Lower lobe of right lung (tissue), 2 donors: Measurements from ENCODE around the gene PYROXD2. TPM values are rescaled to one million over a fixed set of nuclear protein-coding genes. Genes with fewer than 3 reads are reported as not detected.
A peak's percentile ranks its signal among the peaks of the same experiment; 100 is the strongest.

Experiments
- ATAC-seq, 2 donors: fragments of 200-7000 bp; cut with Tn5 transposase; one replicate each; pipeline ENCODE4 v1.9.1; 2020 to 2022; ENCODE audit warnings: mild to moderate bottlenecking in 2 of 2, moderate library complexity in 2 of 2
- DNase-seq: peaks from one replicate; pipeline ENCODE4 v3.0.0-alpha.2; 2020
- H3K27ac ChIP-seq: fragments of 200-600 bp; one replicate; pipeline ENCODE4 v1.8.0; 2022
- H3K27me3 ChIP-seq: fragments of 200-600 bp; one replicate; pipeline ENCODE4 v1.8.0; 2022; ENCODE audit warnings: low read depth
- H3K36me3 ChIP-seq: fragments of 200-600 bp; one replicate; pipeline ENCODE4 v1.8.0; 2022; ENCODE audit warnings: mild to moderate bottlenecking
- H3K4me1 ChIP-seq: fragments of 200-600 bp; one replicate; pipeline ENCODE4 v1.8.0; 2022
- H3K4me3 ChIP-seq: fragments of 200-600 bp; one replicate; pipeline ENCODE4 v1.8.0; 2022; ENCODE audit warnings: mild to moderate bottlenecking
- H3K9me3 ChIP-seq: fragments of 200-600 bp; one replicate; pipeline ENCODE4 v1.8.0; 2022
- intact Hi-C: fragments of 100-400 bp; cut with DNase I; formaldehyde crosslinking; loops from one replicate; pipeline ENCODE4 v1.11.0; 2022
- long read RNA-seq: library from polyadenylated mRNA; unstranded; transcript quantifications from one replicate; pipeline ENCODE4 v2.0.0, GENCODE V29; 2021
- total RNA-seq: library from RNA; stranded (reverse); fragmentation: NEBNext Ultra II Directional; extraction: Animal tissue kit (Norgen Biotek cat#: 25700); gene quantifications from one replicate; pipeline ENCODE4 v1.2.1, GENCODE V29; 2021
- TF ChIP-seq, protein P1 (sequence below): fragments of 200-600 bp; IDR thresholded peaks from one replicate; pipeline ENCODE4 v1.8.0; 2022; ENCODE audit warnings: antibody characterized with exemption, mild to moderate bottlenecking
- donor health status: DM: no; HTN: yes; CAD: no; lungs with severe emphysema.

PYROXD2 gene
- 17.8 TPM for total RNA-seq
- long read RNA-seq, partial matches to known transcripts: 0 of 19 reads
- long read RNA-seq, other reads (novel, unspliced or antisense): 13 of 19 reads

DNA sequence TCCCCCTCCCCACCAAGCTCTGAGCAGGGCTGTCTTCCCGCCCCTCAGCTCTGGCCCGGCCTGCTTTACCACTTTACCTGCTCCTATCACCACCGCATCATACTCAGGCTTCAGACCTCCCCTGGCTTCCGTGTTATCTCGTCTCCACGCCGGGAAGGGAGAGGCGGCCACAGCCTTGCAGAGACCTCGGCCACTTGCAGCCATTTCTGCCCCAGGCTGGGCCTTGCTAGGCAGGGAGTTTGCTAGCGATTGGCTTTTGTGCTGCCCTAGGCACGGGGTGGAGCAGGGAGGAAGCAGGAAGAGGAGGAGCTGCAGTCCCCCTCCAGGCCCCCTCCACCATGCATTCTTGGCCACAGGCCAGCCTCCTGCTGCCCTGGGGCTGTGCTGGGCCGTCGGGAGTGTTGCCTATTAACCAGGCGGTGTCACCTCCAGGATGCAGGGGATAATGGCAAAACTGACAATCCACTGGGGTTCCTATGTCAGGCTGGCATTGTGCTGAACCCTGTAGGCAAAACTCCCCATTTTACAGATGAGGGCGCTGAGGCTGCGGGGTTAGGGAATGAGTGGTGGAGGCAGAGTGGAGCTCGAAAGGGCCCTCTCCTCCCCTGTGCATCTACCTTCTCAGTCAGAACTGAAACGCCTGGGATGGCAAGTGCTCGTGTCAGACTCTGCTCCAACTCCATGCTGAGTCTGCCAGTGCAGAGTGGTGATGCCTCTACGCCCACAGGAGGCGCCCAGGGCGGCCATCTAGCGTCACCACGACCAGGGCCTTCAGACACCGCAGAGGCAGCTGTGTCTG lies at the start of gene PYROXD2:
PYROXD2 (minus strand) TSS at position 251 of the 799 bp plus-strand sequence; CDS start at position 204, 47 bp downstream.
- no peaks in the 10 kb centered on the region for H3K27me3 ChIP-seq
- TF ChIP-seq, protein P1, sequence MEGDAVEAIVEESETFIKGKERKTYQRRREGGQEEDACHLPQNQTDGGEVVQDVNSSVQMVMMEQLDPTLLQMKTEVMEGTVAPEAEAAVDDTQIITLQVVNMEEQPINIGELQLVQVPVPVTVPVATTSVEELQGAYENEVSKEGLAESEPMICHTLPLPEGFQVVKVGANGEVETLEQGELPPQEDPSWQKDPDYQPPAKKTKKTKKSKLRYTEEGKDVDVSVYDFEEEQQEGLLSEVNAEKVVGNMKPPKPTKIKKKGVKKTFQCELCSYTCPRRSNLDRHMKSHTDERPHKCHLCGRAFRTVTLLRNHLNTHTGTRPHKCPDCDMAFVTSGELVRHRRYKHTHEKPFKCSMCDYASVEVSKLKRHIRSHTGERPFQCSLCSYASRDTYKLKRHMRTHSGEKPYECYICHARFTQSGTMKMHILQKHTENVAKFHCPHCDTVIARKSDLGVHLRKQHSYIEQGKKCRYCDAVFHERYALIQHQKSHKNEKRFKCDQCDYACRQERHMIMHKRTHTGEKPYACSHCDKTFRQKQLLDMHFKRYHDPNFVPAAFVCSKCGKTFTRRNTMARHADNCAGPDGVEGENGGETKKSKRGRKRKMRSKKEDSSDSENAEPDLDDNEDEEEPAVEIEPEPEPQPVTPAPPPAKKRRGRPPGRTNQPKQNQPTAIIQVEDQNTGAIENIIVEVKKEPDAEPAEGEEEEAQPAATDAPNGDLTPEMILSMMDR: no peak
- ATAC-seq: peak; percentile 95 to 97
- DNase-seq: peak; percentile 91
- H3K27ac ChIP-seq: peak within 1 kb of the TSS; percentile 81
- H3K4me3 ChIP-seq: peak within 1 kb of the TSS; percentile 74
- intact Hi-C loops: no loop called here
- peaks cover 45% of the 10 kb centered on the region for H3K36me3 ChIP-seq
- peaks cover 30% of the 10 kb centered on the region for H3K4me1 ChIP-seq
- H3K9me3 ChIP-seq: no peaks in the 10 kb centered on the region

GRCh38 chr10:98463976-98464754 lies 49.2 kb upstream of the PYROXD2 start:
- no peak for DNase-seq

DNA sequence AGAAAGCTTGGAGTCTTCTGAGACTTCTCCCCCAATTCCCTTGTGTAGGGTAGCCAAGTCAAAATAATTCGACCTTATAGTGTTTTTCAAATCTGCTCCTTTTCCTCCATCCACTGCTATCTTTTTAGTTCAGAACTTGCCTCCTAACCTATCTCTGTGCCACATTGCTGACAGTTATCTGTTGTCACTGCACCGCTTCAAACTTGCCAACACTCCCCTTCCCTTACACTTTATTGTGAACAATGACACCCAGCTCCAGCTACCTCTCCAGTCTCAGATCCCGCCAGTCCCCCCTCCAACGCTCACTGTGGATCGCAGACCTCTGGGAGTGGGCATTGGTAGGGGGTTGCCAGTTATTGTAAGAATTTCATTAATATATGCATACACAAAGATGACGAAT lies 48.0 kb upstream of the PYROXD2 start:
- H3K36me3 ChIP-seq: no peaks in the 10 kb centered on the region
- ATAC-seq: no peak
- H3K27me3 ChIP-seq: no peaks in the 10 kb centered on the region
- intact Hi-C loops: loop anchor here (10.0 kb wide), 1 partner anchor 782 kb away; no protein-coding TSS in a partner anchor
- H3K4me3 ChIP-seq: no peak overlapping the region
- no peak for DNase-seq
- no peaks in the 10 kb centered on the region for H3K9me3 ChIP-seq
- TF ChIP-seq, protein P1: no peak
- H3K4me1 ChIP-seq: peaks cover 5% of the 10 kb centered on the region
- H3K27ac ChIP-seq: no peak overlapping the region

More at GRCh38 chr10:98463976-98464754, 49.2 kb upstream of the PYROXD2 start:
- H3K4me3 ChIP-seq: no peak overlapping the region
- H3K9me3 ChIP-seq: no peaks in the 10 kb centered on the region
- TF ChIP-seq, protein P1: no peak
- intact Hi-C loops: loop anchor here (10.0 kb wide), 1 partner anchor 781 kb away; no protein-coding TSS in a partner anchor
- no peak overlapping the region for H3K27ac ChIP-seq
- H3K36me3 ChIP-seq: no peaks in the 10 kb centered on the region
- no peak for ATAC-seq
- no peaks in the 10 kb centered on the region for H3K27me3 ChIP-seq
- H3K4me1 ChIP-seq: peaks cover 5% of the 10 kb centered on the region

DNA sequence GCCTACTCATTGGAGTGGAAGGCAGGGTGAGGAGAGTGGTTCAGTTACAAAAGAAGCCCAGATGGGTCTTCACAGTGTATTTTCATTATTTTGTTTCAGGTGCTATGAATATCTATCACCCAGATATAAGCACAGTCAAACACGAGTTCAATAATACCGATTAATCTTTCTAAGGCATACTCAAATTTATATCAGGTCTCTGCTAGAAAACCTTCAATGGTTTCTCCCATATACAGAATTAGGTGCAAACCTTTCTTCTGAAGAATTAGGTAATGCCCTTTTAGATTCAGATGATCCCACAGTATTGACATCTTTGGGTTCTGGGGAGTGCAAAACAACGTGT lies 46.5 kb upstream of the PYROXD2 start:
- Histone ChIP-seq H3K27me3 (peaks cover 3% of the 10 kb centered on the region), H3K9me3 (no peaks in the 10 kb centered on the region), H3K27ac (no peak overlapping the region), H3K4me1 (no peaks in the 10 kb centered on the region), H3K4me3 (no peak overlapping the region), H3K36me3 (no peaks in the 10 kb centered on the region)
- TF ChIP-seq, protein P1: no peak
- intact Hi-C loops: loop anchor here (10.0 kb wide), 1 partner anchor 783 kb away; no protein-coding TSS in a partner anchor
- no peak for ATAC-seq
- no peak for DNase-seq

- no peaks in the 10 kb centered on the region for H3K36me3 ChIP-seq
- peaks cover 3% of the 10 kb centered on the region for H3K27me3 ChIP-seq
- H3K4me3 ChIP-seq: no peak overlapping the region
- intact Hi-C loops: loop anchor here (10.0 kb wide), 1 partner anchor 784 kb away; no protein-coding TSS in a partner anchor
- no peak overlapping the region for H3K27ac ChIP-seq
- TF ChIP-seq, protein P1: no peak
- no peak for DNase-seq
- H3K4me1 ChIP-seq: no peaks in the 10 kb centered on the region
- peak; percentile 79 to 89 for ATAC-seq
- no peaks in the 10 kb centered on the region for H3K9me3 ChIP-seq
These were observed 46.0 kb upstream of the PYROXD2 start for GRCh38 chr10:98460837-98461499.
